Measurements from ENCODE around the gene AOX1.
"Not testable (repeated sequence)": the region's sequence is repeated elsewhere in the genome, so short reads cannot be mapped to it uniquely, and the experiment has no call there.

AOX1 gene

DNA sequence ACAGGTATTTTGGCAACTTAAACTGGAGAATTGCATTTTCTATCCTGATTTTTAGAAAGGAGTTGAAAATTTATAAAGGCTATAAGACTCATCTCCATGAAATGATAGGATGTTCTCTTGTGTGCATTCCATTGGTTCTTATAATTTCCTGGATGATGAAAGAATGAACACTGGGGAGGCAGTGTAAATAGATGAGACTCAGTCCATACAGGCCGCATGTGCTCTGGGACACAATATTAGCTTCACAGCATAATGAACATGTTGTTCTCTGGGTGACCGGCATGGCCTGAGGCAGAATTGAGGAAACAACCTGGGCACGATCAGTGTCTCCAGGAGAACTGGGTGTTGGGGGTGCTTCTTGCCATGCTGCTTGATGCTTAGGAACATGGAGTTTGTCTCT is 38.8 kb downstream of the AOX1 start:
- intact Hi-C loops (cut with DNase I), result no loop called here
- no peak for DNase-seq

DNA sequence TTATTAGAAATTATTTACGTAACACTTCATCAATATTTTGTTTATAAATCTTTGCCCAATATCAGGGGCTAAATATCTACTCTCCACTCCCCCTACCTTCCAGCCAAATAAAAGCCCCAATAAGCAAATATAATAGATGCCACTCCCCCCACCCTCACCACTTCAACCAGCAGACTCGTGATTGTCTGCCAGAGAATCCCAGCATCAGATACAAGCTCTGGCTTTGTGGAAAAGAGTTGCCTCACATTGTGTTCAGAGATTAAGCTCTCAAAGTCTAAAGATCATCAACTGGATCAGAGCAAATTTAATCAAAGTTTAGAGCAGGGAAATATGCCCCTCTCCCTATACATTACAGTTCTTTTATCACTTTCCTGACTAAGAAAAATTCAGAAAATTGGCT is 39.5 kb downstream of the AOX1 start:
- intact Hi-C loops (cut with DNase I), result no loop called here
- DNase-seq, result no peak

DNA sequence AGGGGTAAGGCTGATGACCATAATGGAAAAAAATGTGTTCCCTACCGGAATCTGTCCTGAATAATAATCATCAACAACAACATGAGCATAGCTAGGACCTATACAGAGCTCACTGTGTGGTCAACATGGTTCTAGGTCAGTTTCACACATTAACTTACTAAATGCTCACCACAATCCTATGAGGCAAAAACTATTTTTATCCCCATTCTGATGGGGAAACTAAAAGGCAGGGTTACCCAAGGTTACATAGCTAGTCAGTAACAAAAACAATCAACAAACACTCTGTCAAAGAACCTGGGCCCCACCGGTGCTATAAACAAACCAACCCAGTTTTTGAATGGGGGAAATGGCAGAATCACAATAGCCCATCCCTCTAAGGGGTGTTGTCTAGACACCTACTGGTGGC is 40.1 kb downstream of the AOX1 start:
- DNase-seq, result no peak
- intact Hi-C loops (cut with DNase I), result no loop called here

DNA sequence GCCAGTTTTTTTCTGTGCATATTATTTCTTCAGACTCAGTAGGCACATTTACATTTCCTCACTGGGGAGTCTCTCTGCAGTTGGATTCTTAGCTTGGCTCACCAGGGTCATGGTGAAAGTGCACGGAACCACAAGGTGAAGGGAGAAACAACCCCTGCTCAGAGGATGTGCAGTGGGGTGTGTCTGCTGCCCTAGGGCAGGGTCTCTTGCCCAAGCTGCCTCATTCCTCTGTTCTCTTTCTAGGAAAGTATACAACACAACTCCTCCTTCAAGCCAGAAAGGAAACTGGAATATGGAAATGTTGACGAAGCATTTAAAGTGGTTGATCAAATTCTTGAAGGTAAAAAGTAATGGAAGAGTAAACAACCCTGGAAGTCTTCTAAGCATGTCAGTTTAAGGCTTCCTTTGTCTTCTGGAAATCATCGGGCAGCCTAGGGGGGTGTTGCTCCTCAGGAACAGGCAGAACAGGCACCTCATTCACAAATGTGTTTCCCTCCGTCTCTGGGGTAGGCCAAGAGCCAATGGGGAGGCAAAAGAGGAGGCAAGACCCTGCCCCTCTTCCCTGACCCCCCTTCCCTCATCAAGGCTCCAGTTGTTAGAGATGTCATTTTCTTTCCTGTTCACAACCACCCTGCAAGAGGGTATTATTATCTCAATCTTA is 41.4 kb downstream of the AOX1 start:
- intact Hi-C loops (cut with DNase I), result no loop called here
- DNase-seq, result no peak

DNA sequence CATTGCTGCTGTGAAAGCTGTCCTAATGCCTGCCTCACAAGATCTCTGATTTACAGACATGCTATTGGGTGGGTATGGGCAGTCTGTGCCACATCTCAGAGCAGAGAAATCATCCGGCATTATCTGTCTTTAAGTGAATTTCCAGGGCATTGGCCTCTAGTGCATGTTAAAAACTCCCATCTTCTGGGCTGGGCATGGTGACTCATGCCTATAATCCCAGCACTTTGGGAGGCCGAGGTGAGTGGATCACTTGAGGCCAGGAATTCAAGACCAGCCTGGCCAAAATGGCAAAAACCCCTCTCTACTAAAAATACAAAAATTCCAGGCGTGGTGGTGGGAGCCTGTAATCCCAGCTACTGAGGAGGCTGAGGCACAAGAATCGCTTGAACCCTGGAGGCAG is 42.6 kb downstream of the AOX1 start:
- intact Hi-C loops (cut with DNase I); DNase-seq: not testable (repeated sequence)

DNA sequence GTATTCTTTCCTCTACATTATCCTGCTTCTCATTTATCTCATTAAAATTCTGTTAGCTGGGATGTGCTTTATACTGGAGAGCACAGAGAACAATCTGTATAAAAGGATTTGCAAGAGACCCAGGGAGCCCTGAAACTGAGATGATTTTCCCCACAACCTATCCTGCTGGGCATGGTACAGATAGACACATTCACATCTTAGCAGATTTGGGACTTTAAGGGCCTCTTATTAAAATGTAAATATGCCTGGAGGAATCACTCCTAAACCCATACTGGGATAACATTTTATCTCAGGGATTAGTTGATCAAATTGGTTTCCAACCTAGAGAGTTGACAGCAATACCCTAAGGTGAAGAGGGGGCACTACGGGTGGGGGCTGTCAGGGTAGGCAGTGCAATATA is 45.5 kb downstream of the AOX1 start:
- DNase-seq, result no peak
- intact Hi-C loops (cut with DNase I), result no loop called here

DNA sequence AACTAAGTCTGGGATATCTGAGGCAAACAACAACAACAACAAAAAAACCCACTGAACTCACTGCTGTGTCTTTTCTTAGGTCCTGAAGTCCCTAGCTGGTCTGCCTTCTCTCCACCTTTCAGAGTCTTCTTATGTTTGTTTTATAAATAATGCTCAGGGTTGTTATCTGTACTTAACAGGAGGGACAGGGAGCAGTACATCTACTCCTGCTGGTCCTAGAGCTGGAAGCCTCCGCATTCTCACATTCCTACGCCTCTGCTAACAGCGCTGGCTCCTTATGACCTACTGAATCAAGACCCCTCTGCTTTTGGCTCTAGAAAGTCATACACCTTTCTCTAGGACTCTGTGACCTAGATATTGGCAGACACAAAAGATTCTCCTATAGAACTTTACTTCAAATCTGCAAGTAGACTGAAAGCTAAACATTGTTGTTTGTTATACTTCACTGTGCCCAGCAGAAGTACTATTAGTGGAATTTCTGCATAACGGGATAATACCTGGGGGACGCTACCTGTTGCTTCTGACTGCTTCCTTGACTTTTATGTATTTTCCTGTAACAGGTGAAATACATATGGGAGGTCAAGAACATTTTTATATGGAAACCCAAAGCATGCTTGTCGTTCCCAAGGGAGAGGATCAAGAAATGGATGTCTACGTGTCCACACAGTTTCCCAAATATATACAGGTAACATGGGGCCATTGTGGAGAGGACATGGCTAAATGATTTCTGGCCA is 48.6 kb downstream of the AOX1 start:
- intact Hi-C loops (cut with DNase I), result no loop called here
- DNase-seq, result no peak

DNA sequence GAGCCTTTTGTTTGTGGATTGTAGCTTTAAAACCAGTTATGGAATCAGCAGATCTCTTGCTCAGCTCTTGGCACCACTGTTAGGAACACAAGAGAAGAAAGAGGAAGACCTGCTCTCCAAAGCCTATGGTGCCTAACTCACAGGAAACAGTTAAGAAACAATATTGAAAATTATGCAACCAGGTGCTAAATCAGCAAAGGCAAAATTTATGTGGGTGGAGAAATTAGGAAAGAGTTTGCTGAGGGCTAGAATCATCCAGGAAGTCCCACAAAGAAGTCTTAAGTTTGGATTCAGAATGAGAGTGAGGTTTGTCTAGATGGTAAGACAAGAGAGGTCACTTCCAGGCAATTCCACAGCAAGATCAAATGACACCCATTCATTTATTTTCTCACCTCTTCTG is 49.4 kb downstream of the AOX1 start:
- intact Hi-C loops (cut with DNase I), result no loop called here
- DNase-seq, result no peak

DNA sequence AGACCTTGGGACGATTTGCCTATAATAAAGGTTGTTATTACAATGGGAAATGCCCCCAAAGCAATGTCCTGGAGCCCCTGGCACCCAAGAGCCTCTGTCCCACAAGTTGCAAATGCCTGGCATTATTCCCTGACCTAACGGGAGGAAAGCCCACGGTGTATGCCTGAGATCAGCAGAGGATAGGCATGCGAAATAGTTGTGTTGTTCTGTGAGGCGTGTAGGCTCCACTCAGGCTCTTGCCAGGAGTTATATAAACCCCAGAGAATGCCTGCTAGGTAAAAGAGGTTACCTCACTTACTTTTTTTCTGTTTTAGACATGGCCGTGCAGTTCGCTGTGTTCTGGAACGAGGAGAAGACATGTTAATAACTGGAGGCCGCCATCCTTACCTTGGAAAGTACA is 52.1 kb downstream of the AOX1 start:
- no peak for DNase-seq
- intact Hi-C loops (cut with DNase I), result no loop called here

DNA sequence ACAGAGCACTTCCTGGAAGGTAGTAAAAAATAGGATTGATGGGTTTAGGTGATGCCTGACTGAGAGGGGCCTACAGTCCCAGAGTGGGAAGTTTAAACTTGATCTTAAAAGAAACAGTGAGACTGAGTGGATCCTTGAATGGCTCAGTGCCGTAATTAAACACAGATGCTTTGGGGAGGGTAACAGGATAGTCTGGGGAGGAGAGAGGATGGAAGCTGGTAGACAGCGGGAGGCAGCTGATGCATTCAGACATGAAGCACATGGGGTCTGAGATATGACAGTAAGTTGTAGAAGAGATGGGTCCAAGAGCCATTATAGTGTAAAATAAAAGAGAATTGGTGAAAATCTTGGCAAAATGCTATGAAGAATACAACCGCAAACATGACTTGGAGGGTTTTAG is 54.4 kb downstream of the AOX1 start:
- intact Hi-C loops (cut with DNase I), result no loop called here
- DNase-seq, result no peak

DNA sequence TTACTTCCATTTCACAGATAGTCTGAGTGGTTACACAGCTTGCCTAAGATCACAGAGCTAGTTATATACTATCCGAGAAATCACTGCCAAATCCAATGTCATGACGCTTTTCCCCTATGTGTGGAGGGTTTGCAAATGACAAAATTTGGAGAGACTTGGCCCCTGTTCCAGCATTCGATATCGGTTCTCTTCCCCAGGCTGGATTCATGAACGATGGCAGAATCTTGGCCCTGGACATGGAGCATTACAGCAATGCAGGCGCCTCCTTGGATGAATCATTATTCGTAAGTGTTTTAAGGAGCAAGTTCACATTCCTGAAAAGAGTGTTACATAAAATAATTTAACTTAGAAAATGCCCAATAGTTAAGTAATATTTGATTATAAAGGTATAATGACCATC is 55.1 kb downstream of the AOX1 start:
- intact Hi-C loops (cut with DNase I), result no loop called here
- DNase-seq, result no peak

DNA sequence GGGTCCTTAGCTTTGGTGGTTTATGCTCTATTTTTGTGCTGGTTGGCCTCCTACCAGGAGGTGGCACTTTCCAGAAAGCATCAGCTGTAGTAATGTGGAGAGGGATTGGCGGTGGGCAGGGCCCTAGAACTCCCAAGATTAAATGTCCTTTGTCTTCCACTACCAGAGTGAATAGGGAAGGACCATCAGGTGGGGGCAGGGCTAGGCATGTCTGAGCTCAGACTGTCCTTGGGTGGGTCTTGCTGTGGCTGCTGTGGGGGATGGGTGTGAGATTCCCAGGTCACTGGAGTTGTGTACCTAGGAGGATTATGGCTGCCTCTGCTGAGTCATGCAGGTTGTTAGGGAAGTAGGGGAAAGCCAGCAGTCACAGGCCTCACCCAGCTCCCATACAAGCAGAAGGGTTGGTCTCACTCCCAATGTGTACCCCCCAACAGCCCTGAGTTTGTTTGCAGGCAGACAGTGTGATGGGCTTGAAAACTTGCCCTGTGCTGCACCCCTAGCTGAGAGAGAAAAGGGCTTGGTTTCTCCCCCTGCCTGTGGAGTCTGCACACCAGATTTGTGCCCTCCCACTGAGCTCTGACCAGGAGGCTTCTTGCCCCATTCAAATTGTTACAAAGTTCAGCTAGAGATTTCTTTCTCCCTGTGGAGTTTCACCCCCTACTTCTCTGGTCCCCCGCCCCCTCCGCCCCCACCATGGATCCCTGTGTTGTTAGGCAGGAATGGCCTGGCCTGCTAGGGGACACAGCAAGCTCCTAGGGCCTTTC is 62.9 kb downstream of the AOX1 start:
- intact Hi-C loops (cut with DNase I); DNase-seq: not testable (repeated sequence)

DNA sequence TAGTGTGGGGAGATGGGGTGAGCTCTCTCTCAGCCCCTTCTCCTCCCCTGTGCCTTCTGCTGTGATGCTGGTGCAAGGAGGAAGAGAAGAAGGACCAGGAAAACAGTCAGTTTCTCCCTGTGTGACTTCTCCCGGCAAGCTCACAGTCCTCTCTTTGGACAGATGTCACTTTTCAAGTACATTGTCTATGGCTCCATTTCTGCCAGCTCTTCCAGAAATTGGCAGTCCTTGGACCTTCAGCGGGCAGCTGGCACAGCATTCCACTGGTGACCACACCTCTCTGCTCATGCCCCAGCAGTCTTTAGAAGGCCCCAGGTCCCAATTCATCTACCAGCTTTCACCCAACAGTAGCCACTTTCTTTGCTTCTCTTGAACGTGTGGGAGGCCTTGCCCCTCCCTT is 63.9 kb downstream of the AOX1 start:
- DNase-seq, result no peak

DNA sequence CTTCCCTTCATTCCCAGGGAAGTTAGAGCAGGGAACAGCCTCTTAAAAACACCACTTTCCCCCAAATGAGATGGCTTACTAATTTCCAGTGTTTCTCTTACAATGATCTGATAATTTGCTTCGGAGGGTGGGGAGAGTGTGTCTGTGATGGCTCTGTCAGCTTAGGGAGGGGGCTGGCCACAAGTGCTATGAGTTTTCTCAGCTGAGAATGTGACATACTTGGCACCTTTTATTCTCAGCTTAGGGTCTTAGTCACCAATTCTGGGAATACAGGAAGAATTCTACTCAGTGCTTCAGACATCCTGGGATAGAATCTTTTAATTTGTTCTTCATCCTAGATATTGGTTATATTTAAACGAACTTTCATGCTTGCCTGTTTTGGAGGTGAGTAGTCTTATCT is 64.4 kb downstream of the AOX1 start:
- DNase-seq, result no peak
- intact Hi-C loops (cut with DNase I), result no loop called here

More for the DNA sequence above, 63.9 kb downstream of the AOX1 start:
- intact Hi-C loops (cut with DNase I), result no loop called here

DNA sequence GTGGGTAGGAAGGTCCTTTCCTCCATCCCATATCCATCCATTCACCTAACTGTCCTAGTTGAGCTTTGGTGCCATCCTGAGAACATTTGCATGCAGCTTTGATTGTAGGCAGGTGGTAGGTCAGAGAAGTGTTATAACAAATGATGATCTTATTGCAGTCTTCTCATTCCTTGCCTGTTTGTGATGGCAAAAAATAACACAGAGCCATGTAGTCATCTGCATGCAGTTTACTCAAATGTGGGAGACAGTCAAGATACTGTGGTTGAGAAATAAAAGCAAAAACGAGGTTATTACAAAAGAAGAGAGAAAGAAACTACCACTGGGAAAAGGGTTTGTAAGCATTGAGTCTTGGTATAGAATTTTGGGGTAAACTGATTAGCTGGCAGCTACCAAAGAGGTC is 66.3 kb downstream of the AOX1 start:
- intact Hi-C loops (cut with DNase I), result no loop called here
- no peak for DNase-seq

DNA sequence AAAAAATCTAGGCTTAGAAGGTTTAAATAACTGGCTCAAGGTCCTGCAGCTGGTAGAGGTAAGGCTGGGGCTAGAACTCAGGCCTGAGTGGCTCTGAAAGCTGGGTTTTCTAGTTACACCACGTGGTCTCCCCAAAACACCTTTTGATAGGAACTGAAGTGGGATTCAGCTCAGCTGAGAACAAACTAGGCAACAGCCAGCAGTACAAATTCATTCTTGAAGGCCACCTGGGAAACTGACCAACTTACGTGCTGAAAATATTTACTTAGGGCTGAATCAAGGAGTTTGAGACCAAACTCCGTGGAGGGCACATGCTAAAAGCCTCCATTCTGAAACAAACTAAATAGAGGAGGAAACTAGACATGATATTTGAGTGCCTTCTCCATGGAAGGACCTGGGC is 67.2 kb downstream of the AOX1 start:
- no peak for DNase-seq
- intact Hi-C loops (cut with DNase I), result no loop called here

DNA sequence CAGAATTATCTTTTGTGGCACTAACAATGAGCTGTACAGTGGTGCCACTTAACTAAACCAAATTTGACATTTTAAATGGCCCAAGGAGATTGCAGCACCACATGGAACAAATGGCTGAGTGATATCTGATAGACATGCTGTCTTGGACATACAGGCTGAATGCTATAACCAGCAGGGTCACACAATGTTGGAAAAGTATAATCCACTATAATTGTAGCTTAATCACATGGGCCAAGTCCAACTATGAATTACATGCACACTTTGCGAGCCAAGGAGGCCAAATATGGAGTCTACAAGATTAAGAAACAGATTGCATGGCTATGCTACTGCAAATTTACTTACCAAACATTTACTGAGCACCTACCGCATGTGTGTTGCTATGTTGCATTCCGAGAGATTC is 69.0 kb downstream of the AOX1 start:
- no peak for DNase-seq

DNA sequence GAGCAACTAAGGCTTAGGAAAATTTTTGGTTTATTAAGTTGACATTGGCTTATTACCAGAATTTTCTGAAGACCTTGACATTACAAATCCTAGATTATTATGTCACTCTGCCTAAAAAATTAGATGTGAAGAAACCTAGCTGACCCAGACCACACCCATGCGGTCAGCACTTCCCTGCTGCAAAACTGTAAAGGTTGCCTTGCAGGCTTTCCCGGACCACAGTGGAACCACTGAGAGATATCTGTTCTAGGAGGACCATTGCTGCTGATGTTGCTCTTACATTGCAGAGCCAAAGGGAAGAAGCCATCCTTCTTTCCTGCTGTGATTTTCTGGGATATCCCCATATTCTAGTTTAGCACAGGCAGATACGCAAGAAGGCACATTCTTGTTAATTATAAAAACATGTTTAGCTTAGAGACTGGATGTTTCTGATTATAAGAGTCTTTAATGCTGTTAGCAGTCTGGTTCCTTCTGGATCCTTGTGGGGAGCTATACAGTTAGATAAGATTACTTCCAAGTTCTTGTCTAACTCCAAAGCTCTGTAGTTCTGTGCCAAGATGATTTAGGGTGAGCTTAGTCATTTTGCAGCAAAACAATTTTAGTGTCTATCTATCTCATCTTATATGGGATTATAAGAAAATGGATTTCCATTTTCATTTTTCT is 70.2 kb downstream of the AOX1 start:
- DNase-seq, result no peak
- intact Hi-C loops (cut with DNase I), result no loop called here

More for the DNA sequence above, 69.0 kb downstream of the AOX1 start:
- intact Hi-C loops (cut with DNase I), result no loop called here

DNA sequence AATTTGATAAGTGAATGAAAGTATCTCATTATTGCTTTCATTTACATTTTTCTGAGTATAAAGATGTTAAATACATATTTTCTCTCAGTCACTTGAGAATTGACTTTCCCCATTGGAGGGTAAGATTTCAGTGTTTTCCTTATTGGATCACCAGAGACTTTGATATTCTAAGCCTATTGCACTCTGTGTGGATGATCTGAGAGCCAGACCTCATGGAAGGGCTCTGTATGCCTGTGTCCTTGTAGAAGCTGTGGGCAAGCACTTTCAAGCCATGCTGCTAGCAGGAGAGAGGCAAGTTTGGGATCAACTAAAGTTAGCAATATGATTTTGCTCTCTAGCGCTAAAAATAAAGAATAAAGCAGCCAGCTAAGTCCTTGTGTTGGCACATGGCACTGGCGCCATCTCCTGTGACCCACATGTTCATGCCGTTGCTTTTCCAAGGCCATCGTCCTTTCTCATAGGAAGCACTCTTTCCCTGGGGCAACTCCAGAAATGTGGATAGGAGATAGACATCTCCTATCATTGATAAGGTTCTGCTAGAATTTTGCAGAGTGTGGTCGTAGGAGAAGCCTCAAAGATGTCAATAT is 72.6 kb downstream of the AOX1 start:
- intact Hi-C loops (cut with DNase I), result no loop called here
- DNase-seq, result no peak

DNA sequence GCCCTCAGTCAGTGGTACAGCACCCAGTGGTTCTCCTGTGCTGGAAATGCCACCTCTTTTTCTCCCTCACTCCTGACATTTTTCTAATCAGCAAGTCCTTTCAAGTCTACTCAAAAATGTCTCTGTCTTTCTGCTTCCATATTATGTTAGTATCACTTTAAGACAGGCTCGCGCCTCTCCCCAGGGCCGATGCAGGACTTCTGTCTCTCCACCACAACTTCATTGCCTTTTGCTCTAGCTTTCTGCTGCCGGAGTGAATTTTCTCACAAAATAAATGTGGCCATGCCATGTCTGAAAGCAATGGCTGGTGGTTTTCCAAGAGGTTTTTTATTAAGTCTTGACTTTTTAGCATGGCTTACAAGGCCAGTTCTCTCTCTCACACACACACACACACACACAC is 73.6 kb downstream of the AOX1 start:
- intact Hi-C loops (cut with DNase I), result no loop called here
- DNase-seq, result no peak

DNA sequence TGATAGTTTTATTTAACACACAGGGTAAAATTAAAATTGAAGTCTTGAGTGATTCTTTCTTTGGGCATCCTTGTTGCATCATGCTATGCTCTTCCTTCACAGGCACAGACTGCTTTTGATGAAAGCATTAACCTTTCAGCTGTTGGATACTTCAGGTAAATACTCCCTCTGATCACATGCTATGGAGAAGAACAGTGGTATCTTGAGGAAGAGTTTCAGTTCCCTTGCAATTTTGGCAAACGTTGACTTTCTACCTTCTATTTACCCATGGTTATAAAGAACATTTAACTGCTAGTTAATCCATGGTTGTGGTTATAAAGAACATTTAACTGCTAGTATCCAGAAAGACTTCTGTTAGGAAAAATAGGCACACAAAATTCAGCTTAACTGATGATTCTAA is 75.7 kb downstream of the AOX1 start:
- no peak for DNase-seq
- intact Hi-C loops (cut with DNase I), result no loop called here

Measured in posterior cingulate gyrus (tissue), 11 donors.